HG02623 (cell line): Measurements from ENCODE around the gene NDC1.
"Not testable (repeated sequence)": the region's sequence is repeated elsewhere in the genome, so short reads cannot be mapped to it uniquely, and the experiment has no call there.

Experiments used
- ATAC-seq: cut with Tn5 transposase; IDR thresholded peaks from one replicate; pipeline ENCODE4 v1.9.1; 2021; ENCODE audit warnings: moderate library complexity; ENCODE audit not compliant: unreplicated experiment

The NDC1 gene

GRCh38 chr1:53826367-53826766 lies 11.7 kb downstream of the NDC1 start:
- no peak for ATAC-seq

- no peak for ATAC-seq
These were observed 12.8 kb downstream of the NDC1 start for GRCh38 chr1:53825306-53825705.

- ATAC-seq, result no peak
These were observed 15.2 kb downstream of the NDC1 start for GRCh38 chr1:53822931-53823330.

- ATAC-seq, result no peak
These were observed 16.7 kb downstream of the NDC1 start for GRCh38 chr1:53821380-53821779.

GRCh38 chr1:53819387-53819786 lies 18.7 kb downstream of the NDC1 start:
- no peak for ATAC-seq

GRCh38 chr1:53816584-53816983 lies 21.5 kb downstream of the NDC1 start:
- ATAC-seq, result not testable (repeated sequence)

GRCh38 chr1:53815484-53815883 lies 22.6 kb downstream of the NDC1 start:
- ATAC-seq, result not testable (repeated sequence)

- no peak for ATAC-seq
These were observed 26.7 kb downstream of the NDC1 start for GRCh38 chr1:53811414-53811851.

GRCh38 chr1:53810497-53810896 lies 27.6 kb downstream of the NDC1 start:
- no peak for ATAC-seq

GRCh38 chr1:53810007-53810406 lies 28.1 kb downstream of the NDC1 start:
- ATAC-seq, result no peak

GRCh38 chr1:53807916-53808315 lies 30.2 kb downstream of the NDC1 start:
- no peak for ATAC-seq

GRCh38 chr1:53804791-53805505 lies 33.1 kb downstream of the NDC1 start:
- ATAC-seq, result no peak

GRCh38 chr1:53804181-53804580 lies 33.9 kb downstream of the NDC1 start:
- no peak for ATAC-seq

GRCh38 chr1:53800621-53801020 lies 37.5 kb downstream of the NDC1 start:
- no peak for ATAC-seq

GRCh38 chr1:53799141-53799540 lies 39.0 kb downstream of the NDC1 start:
- no peak for ATAC-seq

- no peak for ATAC-seq
These were observed 45.3 kb downstream of the NDC1 start for GRCh38 chr1:53792806-53793205.

- no peak for ATAC-seq
These were observed 50.4 kb downstream of the NDC1 start for GRCh38 chr1:53787655-53788054.

- ATAC-seq, result no peak
These were observed 55.0 kb downstream of the NDC1 start for GRCh38 chr1:53783056-53783455.

- ATAC-seq, result no peak
These were observed 56.4 kb downstream of the NDC1 start for GRCh38 chr1:53781654-53782053.

GRCh38 chr1:53777272-53777671 lies 60.8 kb downstream of the NDC1 start:
- ATAC-seq, result no peak

- ATAC-seq, result no peak
These were observed 66.4 kb downstream of the NDC1 start for GRCh38 chr1:53771648-53772047.

GRCh38 chr1:53769780-53770179 lies 68.3 kb downstream of the NDC1 start:
- ATAC-seq, result no peak

- ATAC-seq, result no peak
These were observed 68.9 kb downstream of the NDC1 start for GRCh38 chr1:53769184-53769583.
